GM21576 (cell line): Measurements from ENCODE around the gene FAM107A.
"Not testable (repeated sequence)": the region's sequence is repeated elsewhere in the genome, so short reads cannot be mapped to it uniquely, and the experiment has no call there.

Experiments
- ATAC-seq: cut with Tn5 transposase; IDR thresholded peaks from one replicate; pipeline ENCODE4 v1.9.1; 2021; ENCODE audit warnings: mild to moderate bottlenecking, moderate library complexity; ENCODE audit not compliant: unreplicated experiment

The FAM107A gene

GRCh38 chr3:58539626-58540025 is 37.6 kb downstream of the FAM107A start:
- ATAC-seq: no peak

DNA sequence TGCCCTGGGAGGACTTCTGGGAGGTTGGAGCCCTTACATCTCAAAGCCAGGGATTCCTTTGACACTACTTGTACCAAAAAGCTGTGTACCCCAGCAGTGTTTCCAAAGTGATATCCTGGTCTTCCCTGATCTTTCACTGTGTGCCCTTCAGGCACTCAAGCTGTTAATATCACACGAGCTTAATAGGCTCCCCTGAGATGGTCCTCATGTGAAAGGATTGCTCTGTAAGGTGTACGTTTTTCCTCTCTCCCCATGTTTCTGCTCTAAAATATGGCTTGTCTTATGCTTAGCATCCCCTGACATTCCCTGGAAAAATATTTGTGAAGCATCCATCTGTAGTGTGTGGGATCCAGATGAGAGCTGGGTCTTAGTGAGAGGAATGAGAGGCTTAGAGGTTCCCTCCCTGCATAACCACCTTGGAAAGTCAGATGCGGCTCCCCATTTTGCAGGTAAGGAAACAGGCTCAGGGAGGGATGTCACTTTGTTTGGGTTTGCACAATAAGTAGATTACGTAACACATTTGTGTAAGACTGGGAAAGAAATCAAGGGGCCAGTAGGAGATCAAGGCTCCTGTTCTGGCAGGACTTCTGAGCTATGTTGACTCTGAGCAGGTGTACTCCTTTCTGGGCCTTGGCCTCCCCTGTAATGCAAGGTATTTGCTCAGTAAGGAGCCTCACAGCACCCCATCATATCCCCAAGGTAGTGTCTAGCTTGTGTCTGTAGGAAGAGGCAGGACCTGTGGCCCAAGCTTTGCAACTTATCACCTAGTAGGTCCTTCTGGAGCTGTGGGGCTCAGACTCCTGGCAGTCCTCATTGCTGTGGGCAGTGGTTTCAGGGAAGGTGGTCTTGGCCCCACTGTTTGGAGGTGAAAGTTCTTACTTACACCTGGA is 39.5 kb downstream of the FAM107A start:
- ATAC-seq: no peak

- ATAC-seq: no peak
Measured at GRCh38 chr3:58536501-58537411, 40.4 kb downstream of the FAM107A start, which contains the start of gene ACOX2. TSS of gene ACOX2 (minus strand) at chr3:58537190. CDS start at chr3:58535106, 2,084 bp downstream.

DNA sequence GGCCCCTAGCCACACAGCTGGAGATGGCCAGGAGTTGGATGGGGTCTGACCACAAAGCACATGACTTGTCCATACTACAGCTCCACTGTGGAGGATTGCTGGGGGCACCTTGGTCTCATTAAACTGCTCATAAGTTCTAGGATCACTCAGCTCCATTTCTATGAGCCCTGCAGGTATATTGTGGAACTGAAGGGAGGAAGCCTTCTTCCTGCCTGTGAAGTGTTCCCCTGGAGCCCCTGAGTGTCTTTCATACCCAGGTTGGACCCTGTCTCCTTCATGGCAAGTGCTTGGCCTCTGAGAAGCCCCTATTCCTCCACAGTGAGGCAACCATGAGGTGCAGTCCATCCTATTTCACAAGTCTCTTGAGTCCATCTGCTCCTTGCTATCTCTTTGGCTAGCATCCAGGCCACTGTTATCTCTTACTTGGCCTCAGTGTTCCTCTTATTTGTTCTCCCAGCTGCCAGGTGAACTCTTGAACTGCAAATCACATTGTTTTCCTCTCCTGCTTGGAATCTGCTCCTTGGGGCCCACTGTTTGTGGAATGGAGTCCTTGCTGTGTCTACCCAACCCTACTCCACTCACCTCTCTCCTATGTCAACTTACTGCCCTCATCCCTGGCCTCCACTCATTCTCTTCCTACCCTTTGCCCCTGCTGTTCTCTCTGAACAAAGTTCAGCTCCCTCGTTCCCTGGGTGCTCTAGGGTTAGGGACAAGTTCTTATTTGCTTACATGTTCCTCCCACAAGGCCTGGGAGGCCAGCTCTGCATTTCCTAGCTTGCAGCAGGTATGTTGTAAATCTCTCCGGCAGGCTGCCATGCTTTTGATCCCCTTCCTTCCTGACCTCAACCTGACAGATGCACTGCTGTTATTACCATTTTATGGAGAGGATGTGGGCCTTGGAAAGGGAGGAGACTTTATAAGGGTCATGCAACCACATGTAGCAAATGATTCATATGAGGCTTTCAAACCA is 41.4 kb downstream of the FAM107A start:
- ATAC-seq: no peak

GRCh38 chr3:58534592-58535494 is 42.3 kb downstream of the FAM107A start:
- ATAC-seq: no peak

DNA sequence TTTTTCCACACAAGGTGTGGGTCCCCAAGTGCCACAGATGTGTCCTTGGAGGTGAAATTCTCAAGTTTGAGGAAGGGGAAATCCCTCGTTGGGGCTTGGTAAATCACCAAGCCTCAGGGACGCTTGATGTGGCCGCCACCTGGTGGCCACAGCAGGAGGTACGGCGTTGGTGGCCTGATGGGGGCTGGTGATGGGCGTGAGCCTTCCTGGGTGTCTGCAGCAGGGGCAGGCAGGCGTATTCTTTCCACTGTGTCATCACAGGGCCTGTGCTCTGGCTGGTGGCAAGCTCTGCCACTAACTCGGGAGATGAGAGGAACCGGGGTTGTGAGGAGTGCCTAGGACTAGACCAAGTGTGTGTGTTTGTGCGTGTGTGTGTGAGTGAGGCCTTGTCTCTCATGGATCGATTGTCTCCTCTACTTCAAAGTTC is 44.4 kb downstream of the FAM107A start:
- ATAC-seq: peak; percentile 84

DNA sequence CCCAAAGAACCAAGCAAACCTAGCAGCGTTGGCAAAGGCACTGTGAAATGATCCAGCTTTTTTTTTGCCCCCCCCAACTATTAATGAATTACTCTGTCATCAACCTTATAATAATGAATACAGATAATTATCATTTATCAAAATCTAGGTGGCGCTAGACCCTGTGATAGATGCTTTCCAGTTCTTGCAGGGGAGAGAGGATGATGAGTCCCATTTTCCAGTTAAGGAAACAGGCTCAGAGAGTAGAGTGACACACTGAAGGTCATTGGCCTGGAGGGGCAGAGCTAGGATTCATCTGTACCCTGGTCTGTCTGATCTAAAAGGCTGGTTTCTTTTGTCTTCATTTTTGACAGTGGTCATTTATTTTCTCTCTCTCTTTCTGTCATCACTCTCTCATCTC is 45.2 kb downstream of the FAM107A start:
- no peak for ATAC-seq

GRCh38 chr3:58531555-58531954 is 45.6 kb downstream of the FAM107A start:
- ATAC-seq: no peak

DNA sequence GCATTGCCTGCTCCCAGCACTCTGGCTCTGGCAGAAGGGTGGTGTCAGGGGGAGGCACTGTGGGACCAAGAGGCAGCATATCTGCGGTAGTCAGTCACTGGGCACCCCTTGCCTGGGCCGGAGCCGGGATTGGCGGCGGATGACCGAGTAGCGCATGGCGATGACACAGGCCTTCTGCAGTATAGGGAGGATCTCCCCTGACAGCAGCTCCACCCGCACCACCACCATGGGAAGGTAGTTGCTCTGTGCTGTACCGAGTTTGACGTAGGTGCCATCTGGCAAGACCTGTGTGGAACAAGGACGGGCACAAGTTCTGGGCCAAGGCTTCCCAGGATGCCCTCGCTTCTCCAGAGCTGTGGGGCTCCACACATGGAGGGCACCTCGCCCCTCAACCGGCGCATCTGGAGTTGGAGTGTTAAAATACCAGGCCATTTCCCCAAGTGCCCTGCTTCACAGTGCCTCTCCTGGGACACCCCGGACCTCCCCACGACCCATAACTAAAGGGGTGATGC is 46.8 kb downstream of the FAM107A start:
- no peak for ATAC-seq

DNA sequence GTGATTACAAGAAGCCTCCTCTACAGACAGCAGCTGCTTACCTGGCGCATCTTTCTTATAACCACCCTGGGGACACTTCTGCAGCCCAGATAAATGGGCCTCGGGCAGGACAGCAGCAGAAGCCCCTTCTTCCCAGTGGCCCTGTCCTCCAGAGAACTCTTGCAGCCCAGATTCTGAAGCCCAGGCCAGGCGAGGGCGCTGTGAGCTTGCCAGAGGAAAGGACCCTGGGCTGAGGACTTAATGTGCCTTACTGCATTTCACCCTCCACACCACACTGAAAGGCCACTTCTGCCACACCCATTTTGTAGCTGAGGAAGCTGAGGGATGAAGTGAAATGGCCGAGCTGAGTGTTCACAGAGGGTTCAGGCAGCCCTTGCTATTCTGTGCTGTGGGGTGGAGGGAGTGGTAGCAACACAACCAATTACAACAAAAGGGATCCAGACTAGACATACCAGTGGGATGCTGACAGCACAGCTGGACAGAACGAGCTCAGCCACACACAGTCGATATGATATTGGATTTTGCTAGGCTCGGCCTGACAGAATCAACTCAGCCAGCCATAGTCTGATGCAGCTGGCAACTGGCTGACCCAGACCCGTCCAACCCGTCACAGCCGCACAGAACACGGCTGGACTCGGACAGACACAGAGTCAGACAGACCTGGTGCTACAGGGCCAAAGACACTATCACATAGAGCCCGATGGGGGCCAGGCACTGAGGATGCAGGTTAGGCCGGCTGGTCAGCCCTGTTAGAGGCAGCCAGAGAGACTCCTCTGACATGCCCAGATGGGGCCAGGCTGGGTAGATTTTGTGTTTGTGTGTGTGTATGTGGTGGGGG is 47.5 kb downstream of the FAM107A start:
- ATAC-seq: no peak

DNA sequence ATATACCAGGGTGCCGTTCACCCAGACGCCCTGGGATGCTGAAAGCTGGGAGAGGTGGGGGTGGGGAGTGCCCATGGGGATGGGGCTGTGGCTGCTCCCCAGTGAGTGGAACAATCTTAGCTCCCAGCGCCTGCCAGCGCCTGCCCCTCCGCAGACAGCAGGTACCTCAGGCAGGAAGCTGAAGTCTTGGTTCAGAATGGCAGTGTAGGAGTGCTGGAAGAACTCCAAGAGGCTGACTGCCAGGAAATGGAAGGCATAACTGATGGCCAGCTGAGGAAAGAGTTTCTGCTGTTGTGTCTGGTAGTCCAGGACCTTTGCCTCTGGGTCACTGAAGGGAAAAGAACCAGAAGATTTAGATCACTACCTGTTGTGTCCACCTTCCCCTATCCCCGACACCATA is 48.6 kb downstream of the FAM107A start:
- ATAC-seq: no peak

GRCh38 chr3:58527440-58527839 is 49.8 kb downstream of the FAM107A start:
- not testable (repeated sequence) for ATAC-seq

DNA sequence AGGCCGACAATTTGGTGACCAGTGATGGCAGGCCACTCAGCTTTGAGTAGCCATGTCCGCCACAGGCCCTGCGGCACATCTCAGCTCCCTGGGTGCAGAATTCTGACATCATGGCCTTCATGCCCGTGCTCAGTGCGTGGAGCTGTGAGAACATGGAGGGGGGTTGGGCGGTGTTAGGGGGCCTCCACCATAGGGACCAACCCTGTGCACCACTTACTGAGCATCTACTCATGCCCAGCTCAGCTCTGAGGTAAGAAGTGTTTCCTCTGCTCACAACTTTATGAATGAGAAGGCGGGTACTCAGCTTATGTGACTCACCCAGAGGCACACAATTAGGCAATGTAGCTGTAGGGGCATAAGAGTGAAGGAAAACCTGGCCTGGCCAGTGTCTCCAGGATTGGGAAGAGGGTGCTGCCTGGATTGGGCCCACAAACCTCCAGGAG is 50.7 kb downstream of the FAM107A start:
- no peak for ATAC-seq

DNA sequence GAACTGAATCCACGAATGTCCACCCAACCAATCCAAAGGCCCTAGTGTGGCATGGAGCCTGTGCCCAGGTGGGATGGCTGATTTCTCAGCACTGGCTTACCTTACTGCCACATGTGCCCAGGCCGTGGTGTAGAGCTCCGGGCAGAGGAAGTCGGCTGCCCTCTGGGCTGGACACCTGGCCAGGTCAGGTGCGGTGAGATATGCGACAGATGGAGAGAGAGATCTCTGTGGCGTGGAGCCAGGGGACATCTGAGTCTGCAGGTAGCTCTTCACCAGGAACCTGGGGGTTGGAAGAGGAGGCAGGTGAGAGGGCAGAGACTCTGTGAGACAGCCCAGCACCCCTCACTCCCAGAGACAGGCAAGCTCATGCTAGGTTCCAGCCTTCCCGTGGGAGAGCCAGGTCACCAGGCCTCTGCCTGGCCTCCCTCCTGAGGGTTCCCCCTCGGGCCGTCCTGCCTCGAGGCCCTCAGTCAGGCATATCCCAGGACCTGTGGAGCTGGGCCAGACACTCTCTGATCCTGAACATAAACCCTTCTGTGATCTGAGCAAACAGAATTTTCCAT is 52.8 kb downstream of the FAM107A start:
- no peak for ATAC-seq

- ATAC-seq: no peak
Measured at GRCh38 chr3:58522759-58523425, 54.3 kb downstream of the FAM107A start.

- ATAC-seq: no peak
Measured at GRCh38 chr3:58521917-58522631, 55.1 kb downstream of the FAM107A start.

- ATAC-seq: no peak
Measured at GRCh38 chr3:58521336-58521670, 55.9 kb downstream of the FAM107A start.
